ENCODE measurements around the gene CDH4. TPM values are rescaled to one million over a fixed set of nuclear protein-coding genes. Genes with fewer than 3 reads are reported as not detected.

CDH4 gene
- total and polyA plus RNA-seq, 2 of the 8 experiments (the other 6 are each of a cell fraction or from before 2014, with no cell fraction given): 4.3 to 7.9 TPM

DNA sequence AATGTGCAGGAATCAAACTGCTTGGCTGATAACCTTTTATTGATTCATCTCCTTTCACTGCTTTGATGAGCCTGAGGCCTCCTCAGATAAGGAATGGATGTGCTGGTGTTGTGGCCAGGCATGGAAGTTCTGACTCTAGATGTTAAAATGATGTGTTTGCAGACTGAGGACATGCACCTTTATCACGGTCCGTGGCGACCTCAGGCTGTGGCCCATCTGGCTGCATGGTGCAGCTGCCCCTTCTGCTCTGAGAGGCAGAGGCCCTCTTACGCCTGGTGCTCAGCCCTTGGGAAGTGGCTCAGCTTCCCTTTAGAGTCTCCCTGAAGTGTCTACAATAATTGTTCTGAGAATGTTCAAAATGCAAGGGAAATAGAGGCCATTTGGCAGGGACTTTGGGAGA, 26.2 kb downstream of the CDH4 start:
- no peak overlapping the region for H2AFZ ChIP-seq (ENCODE audit: low read length)
- H3K4me2 ChIP-seq (ENCODE audit: insufficient read depth in 1 of 2, low read depth in 2 of 2, low read length in 2 of 2): no peak overlapping the region
- H3K14ac ChIP-seq (ENCODE audit: insufficient read length): no peak overlapping the region
- H4K8ac ChIP-seq (ENCODE audit: extremely low read depth, insufficient read depth, low read length): no peak overlapping the region
- peaks cover 0 to 3% of the 10 kb centered on the region in 2 experiments for H4K20me1 ChIP-seq (replicated peaks in 1 of 2; ENCODE audit: control insufficient read depth in 1 of 2, insufficient read depth in 2 of 2, low read length in 2 of 2)
- no peak overlapping the region for H2BK12ac ChIP-seq (ENCODE audit: low read depth, low read length)
- no peak overlapping the region for H3K56ac ChIP-seq (replicated peaks; ENCODE audit: insufficient read length, low read depth, low read length)
- H2BK120ac ChIP-seq (replicated peaks; ENCODE audit: low read depth, low read length): no peak overlapping the region
- no peaks in the 10 kb centered on the region for H3K36me3 ChIP-seq (ENCODE audit: control insufficient read depth in 2 of 4, insufficient read depth in 4 of 4, low read length in 3 of 4)
- no peak overlapping the region for H2BK5ac ChIP-seq (ENCODE audit: low read depth, low read length)
- no peak overlapping the region for H3K23ac ChIP-seq (ENCODE audit: insufficient read length)
- H4K91ac ChIP-seq (replicated peaks; ENCODE audit: insufficient read length, low read length): no peak overlapping the region
- peaks cover 3% of the 10 kb centered on the region; the same call in 1 of the 2 replicates for H3K79me1 ChIP-seq (ENCODE audit: low read depth, low read length)
- no peak overlapping the region for H3K4me3 ChIP-seq (ENCODE audit: extremely low read depth in 1 of 4, insufficient read depth in 2 of 4, low read depth in 3 of 4, low read length in 4 of 4)
- POLR2A ChIA-PET (ENCODE audit: partially characterized antibody): no interaction called here
- H3K9ac ChIP-seq (replicated peaks in 1 of 4; ENCODE audit: extremely low read depth in 1 of 4, low read depth in 3 of 4, low read length in 3 of 4): no peak overlapping the region
- FAIRE-seq (no peak), DNase-seq (ENCODE audit: low read depth in 1 of 2, low spot score in 2 of 2) (no peak)
- peaks cover 0 to 3% (median 1%) of the 10 kb centered on the region in 4 experiments; a peak in 3 of 7 replicates for H3K27me3 ChIP-seq (replicated peaks in 1 of 4; ENCODE audit: control insufficient read depth in 3 of 4, extremely low read depth in 1 of 4, insufficient read depth in 3 of 4, low read length in 3 of 4)
- peaks cover 2 to 6% of the 10 kb centered on the region in 2 experiments; a peak in 1 of 4 replicates for H3K9me3 ChIP-seq (ENCODE audit: insufficient read depth in 2 of 2, low read depth in 1 of 2, low read length in 1 of 2)
- H2AK5ac ChIP-seq (ENCODE audit: low read depth, low read length): no peak overlapping the region
- no peak overlapping the region for H3K4ac ChIP-seq (replicated peaks; ENCODE audit: insufficient read length, low read depth, low read length)
- CTCF ChIA-PET (ENCODE audit: partially characterized antibody): no interaction called here
- no peak overlapping the region for H4K5ac ChIP-seq (ENCODE audit: insufficient read length, low read depth, low read length)
- peaks cover 4% of the 10 kb centered on the region; the same call in 1 of the 2 replicates for H3K23me2 ChIP-seq (ENCODE audit: low read depth, low read length)
- 93% methylated on average over 4 of the region's 4 CpGs; no CpG with 5 or more reads in 1 of the 2 experiments for WGBS, 2 experiments (ENCODE audit: extremely low coverage in 1 of 2, insufficient coverage in 1 of 2, insufficient read length in 1 of 2, insufficient replicate concordance in 2 of 2, low coverage in 1 of 2, low lambda C conversion rate in 2 of 2, missing lambda C conversion rate in 1 of 2)
- no peak overlapping the region for H2BK15ac ChIP-seq (ENCODE audit: low read length)
- H3K4me1 ChIP-seq (replicated peaks in 1 of 4; ENCODE audit: control insufficient read depth in 3 of 4, insufficient read depth in 4 of 4, low read length in 3 of 4): 0 out of 7 replicates have a peak, but pooled peaks cover 0 to 2% (median 0%) of the 10 kb centered on the region in 4 experiments
- no peak overlapping the region for H3K27ac ChIP-seq (ENCODE audit: low read depth, low read length)
- 0 out of 4 replicates have a peak, but pooled peaks cover 0 to 2% of the 10 kb centered on the region in 2 experiments for H3K79me2 ChIP-seq (ENCODE audit: control insufficient read depth in 1 of 2, insufficient read depth in 2 of 2, low read length in 2 of 2)
- H2BK20ac ChIP-seq (ENCODE audit: low read length): no peak overlapping the region
- no peak overlapping the region for H3K18ac ChIP-seq (ENCODE audit: extremely low read depth, low read length)
- TF ChIP-seq EP300 (IDR thresholded peaks at IDR 0.05; ENCODE audit: borderline replicate concordance in 1 of 2, low read depth in 2 of 2, low read length in 2 of 2) (no peak), TEAD4 (IDR thresholded peaks at IDR 0.05; ENCODE audit: low read depth, low read length) (no peak), EZH2 (IDR thresholded peaks at IDR 0.05; ENCODE audit: low read depth, low read length, severe bottlenecking) (no peak), POLR2A (IDR thresholded peaks at IDR 0.05; ENCODE audit: control extremely low read depth in 1 of 2, low read depth in 2 of 2, low read length in 2 of 2) (no peak), SRF (IDR thresholded peaks at IDR 0.05; ENCODE audit: low read depth, low read length) (no peak), CTCF (IDR thresholded peaks at IDR 0.05; ENCODE audit: control extremely low read depth in 1 of 3, insufficient read depth in 1 of 3, low read depth in 1 of 3, low read length in 3 of 3) (no peak), KDM4A (IDR thresholded peaks at IDR 0.05; ENCODE audit: low read depth, low read length, severe bottlenecking) (no peak), SP4 (IDR thresholded peaks at IDR 0.05; ENCODE audit: low read length) (no peak), RBBP5 (IDR thresholded peaks at IDR 0.05; ENCODE audit: borderline replicate concordance, low read depth, low read length) (no peak), TBP (IDR thresholded peaks at IDR 0.05; ENCODE audit: low read depth, low read length) (no peak), SIRT6 (IDR thresholded peaks at IDR 0.05; ENCODE audit: low read length) (no peak), TAF7 (optimal IDR thresholded peaks at IDR 0.05; ENCODE audit: borderline replicate concordance, low read depth, low read length) (no peak)

Measured in H1 (cell line).